CD1c-positive myeloid dendritic cell (primary cell): Measurements from ENCODE around the gene UGGT1.
A peak's percentile ranks its signal among the peaks of the same experiment; 100 is the strongest.

Source experiments
- DNase-seq: peaks from one replicate; pipeline ENCODE4 v3.0.0-alpha.2; 2016; ENCODE audit errors: extremely low spot score

UGGT1 gene

GRCh38 chr2:128090945-128091725, at the start of gene UGGT1:
Gene UGGT1 (plus strand): TSS chr2:128091200. CDS start chr2:128091358, 158 bp downstream.
- DNase-seq, result peak; percentile 98

- no peak for DNase-seq
Measured at GRCh38 chr2:128041561-128041960, 49.4 kb upstream of the UGGT1 start.

- DNase-seq, result no peak
Measured at GRCh38 chr2:128043041-128043440, 48.0 kb upstream of the UGGT1 start.

GRCh38 chr2:128053331-128053730, 37.7 kb upstream of the UGGT1 start:
- DNase-seq, result no peak

GRCh38 chr2:128054104-128054885, 36.7 kb upstream of the UGGT1 start:
- DNase-seq, result no peak

- DNase-seq, result no peak
Measured at GRCh38 chr2:128057334-128057733, 33.7 kb upstream of the UGGT1 start.

GRCh38 chr2:128058114-128058513, 32.9 kb upstream of the UGGT1 start:
- DNase-seq, result no peak

- no peak for DNase-seq
Measured at GRCh38 chr2:128062571-128062970, 28.4 kb upstream of the UGGT1 start.

- no peak for DNase-seq
Measured at GRCh38 chr2:128064353-128064752, 26.6 kb upstream of the UGGT1 start.

GRCh38 chr2:128069769-128070168, 21.2 kb upstream of the UGGT1 start:
- no peak for DNase-seq

GRCh38 chr2:128073278-128073677, 17.7 kb upstream of the UGGT1 start:
- no peak for DNase-seq

- no peak for DNase-seq
Measured at GRCh38 chr2:128076461-128077106, 14.4 kb upstream of the UGGT1 start.

GRCh38 chr2:128084757-128085156, 6.2 kb upstream of the UGGT1 start:
- DNase-seq, result no peak

- DNase-seq, result no peak
Measured at GRCh38 chr2:128086244-128086643, 4.8 kb upstream of the UGGT1 start.

GRCh38 chr2:128090575-128090944, 440 bp upstream of the UGGT1 start:
- no peak for DNase-seq

GRCh38 chr2:128091726-128092080, 703 bp downstream of the UGGT1 start:
- peak; percentile 15 for DNase-seq

GRCh38 chr2:128092656-128093055, 1.7 kb downstream of the UGGT1 start:
- DNase-seq, result no peak

GRCh38 chr2:128093762-128094161, 2.8 kb downstream of the UGGT1 start:
- no peak for DNase-seq

GRCh38 chr2:128095201-128095600, 4.2 kb downstream of the UGGT1 start:
- no peak for DNase-seq

- peak; percentile 33 for DNase-seq
Measured at GRCh38 chr2:128103407-128103806, 12.4 kb downstream of the UGGT1 start.

- no peak for DNase-seq
Measured at GRCh38 chr2:128105072-128105471, 14.1 kb downstream of the UGGT1 start.

- no peak for DNase-seq
Measured at GRCh38 chr2:128108166-128108565, 17.2 kb downstream of the UGGT1 start.

- no peak for DNase-seq
Measured at GRCh38 chr2:128109243-128109642, 18.2 kb downstream of the UGGT1 start.
